Activated CD4-positive, alpha-beta T cell treated with anti-CD3 and anti-CD28 coated beads for 24 hours (primary cell): ENCODE data around the gene RINL.
"Not testable (repeated sequence)": the region's sequence is repeated elsewhere in the genome, so short reads cannot be mapped to it uniquely, and the experiment has no call there.

ENCODE experiments used
- DNase-seq, 2 donors: peaks; one replicate each; pipeline ENCODE4 v3.0.0-alpha.2; 2020; ENCODE audit warnings: low read depth in 2 of 2

RINL gene

DNA sequence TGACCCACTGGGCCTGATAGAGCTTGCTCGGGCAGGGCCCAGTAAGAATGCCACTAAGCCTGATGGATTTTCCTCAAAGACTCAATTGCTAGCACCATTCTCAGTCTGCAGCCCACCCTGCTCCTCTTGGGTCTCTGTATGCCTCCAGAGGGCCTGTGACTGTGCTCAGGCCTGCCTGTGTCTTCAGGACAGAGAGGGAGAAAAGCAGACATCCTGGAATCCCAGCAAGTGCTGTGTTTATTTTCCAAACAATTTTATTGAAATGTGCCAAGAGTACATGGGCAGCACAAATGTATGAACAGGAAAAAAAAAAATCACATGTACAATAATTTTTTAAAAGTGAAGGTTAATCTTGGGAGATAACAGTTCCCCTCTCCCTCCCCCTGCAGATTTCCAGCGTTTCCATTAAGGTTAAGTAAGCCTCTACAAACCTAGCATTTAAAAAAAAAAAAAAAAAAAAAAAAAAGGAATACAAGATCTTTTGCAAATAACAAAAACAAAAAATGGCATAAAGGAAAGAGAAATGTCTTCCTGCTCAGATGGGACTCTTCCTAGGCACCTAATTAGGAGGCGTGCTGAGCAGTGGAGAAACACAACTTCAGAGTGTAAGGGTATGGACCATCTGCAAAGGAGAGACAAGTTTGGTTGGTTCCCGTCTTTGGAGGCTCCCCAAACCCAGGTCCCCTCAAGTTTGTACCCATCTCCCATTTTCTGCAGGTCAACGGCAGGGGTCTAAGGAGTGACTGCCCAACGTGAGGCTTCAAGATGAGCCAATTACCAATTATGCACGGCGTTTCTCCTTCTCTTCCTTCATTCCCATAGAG, 41.7 kb downstream of the RINL start:
- DNase-seq: no peak

DNA sequence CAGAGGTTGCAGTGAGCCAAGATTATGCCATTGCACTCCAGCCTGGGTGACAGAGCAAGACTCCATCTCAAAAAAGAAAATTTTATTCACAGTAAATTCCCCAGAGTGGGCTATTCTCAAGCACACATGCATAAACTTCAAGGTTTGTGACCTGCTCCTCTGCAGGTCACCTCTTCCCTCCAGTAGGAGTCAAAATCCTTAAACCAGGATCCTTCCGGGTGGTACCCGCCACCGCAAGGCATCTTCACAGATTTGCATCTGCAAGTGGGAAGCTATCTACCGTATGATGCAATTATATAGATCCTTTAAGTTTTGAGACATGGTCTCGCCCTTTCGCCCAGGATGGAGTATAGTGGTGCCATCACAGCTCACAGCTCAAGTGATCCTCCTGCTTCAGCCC, 43.5 kb downstream of the RINL start:
- no peak for DNase-seq

DNA sequence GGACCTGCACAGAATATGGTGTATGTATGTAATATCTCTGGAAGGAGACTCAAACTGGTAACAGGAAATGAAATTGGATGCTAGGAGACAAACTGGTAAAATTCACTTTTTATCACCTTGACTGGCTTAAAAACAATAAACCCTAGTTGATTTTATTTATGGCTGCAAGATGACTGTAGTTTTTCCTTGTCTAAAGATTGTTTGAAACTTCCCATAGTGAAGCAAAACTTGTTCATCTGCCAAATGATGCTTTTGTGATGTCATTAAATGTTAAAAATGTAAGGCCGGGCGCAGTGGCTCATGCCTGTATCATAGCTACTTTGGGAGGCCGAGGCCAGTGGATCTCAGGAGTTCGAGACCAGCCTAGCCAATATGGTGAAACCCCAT, 44.0 kb downstream of the RINL start:
- DNase-seq: no peak

DNA sequence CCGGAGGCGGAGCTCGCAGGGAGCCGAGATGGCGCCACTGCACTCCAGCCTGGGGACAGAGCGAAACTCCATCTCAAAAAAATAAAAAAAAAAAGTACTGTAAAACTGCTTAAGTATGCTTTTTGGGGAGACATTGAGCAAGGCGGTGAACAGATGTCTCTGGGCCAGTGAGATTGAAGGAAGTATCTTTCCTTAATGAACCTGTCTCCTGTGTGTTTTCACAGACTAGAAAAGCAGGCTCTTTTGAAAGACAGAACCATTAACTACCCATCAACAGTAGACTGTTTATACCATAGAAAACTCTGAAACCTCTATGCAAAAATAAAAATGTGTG, 45.0 kb downstream of the RINL start:
- DNase-seq: no peak

DNA sequence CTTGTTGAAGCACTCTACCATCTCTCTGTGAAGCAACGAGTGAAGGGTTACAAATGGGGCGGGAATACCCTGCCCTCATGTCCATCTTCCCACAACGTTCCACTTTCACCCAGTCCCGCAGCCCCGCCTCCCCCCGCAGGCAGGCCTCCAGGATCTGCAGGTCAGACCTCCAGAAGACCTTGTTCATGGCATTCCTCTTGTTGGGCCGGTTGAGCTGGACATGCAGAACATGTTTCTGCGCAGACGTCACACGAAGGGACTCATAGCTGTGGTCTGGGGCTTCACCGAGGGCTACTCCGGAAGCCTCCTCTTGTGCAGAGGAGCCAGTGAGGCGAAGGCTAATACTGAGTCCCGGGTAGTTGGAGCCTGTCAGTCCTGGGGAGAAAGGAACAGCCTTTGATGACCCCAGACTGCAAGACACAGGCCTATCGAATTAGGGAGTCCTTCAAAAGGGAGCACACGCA, 46.9 kb downstream of the RINL start:
- DNase-seq: peak in 1 of 2 donors; percentile 22

DNA sequence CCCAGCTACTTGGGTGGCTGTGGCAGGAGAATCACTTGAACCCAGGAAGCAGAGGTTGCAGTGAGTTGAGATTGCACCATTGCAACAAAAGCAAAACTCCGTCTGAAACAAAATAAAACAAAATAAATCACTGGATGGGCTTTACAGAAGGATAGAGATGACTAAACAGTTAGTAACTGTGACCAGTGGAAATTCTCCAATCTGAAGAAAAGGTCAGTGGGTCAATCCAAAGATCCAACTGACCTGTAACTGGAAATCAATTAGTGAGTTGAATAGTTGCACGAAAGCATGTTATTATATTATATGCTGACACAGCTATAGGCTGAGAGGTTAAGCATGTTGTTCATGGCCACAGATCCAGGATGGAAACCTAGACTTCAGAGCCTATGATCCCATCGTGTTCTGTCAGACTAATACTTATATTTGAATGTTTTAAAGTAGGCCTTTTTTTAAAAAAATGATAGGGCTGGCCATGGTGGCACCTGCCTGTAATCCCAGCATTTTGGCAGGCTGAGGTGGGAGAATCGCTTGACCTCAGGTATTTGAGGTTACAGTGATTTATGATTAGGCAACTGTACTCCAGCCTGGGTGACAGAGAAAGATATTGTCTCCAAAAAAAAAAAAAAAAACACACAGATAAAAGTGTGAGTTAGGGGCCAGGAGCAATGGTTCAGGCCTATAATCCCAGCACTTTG, 47.9 kb downstream of the RINL start:
- DNase-seq: no peak

DNA sequence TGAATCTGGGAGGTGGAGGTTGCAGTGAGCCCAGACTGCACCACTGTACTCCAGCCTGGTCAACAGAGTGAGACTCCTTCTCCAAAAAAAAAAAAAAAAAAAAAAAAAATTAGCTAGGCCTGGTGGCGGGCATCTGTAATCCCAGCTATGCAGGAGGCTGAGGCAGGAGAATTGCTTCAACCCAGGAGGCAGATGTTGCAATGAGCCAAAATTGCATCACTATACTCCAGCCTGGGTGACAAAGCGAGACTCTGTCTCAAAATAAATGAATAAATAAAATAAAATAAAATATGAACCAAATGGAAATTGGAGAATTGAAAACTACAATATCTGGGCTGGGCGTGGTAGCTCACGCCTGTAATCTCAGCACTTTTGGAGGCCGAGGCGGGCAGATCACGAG, 48.9 kb downstream of the RINL start:
- not testable (repeated sequence) for DNase-seq

DNA sequence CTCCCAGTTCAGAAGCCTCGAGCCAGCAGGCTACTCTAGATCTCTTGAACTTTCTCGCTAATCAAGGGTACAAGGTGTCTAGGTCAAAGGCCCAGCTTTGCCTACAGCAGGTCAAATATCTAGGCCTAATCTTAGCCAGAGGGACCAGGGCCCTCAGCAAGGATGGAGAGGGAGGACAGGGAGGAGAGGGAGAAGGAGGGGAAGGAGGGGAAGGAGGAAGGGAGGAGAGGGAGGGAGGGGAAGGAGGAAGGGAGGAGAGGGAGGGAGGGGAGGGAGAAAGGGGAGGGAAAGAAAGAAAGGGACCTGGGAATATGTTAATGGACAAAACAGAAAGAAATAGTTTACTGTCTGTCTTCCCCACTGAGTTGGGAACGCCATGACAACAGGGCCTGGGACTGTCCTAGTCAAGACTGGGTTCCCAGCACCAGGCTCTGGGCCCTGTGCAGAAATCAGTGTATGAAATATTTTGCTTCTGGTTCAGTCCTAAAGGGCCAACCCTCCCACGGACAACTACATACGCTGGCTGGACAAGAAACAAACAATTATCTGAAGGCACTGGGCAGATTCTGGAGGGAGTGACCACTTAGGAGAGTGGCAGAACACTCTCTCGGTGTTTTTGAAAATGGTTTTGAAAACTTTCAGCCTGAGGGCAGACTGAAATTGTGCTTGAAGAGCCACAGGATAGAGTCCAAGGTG, 51.1 kb downstream of the RINL start:
- no peak for DNase-seq

DNA sequence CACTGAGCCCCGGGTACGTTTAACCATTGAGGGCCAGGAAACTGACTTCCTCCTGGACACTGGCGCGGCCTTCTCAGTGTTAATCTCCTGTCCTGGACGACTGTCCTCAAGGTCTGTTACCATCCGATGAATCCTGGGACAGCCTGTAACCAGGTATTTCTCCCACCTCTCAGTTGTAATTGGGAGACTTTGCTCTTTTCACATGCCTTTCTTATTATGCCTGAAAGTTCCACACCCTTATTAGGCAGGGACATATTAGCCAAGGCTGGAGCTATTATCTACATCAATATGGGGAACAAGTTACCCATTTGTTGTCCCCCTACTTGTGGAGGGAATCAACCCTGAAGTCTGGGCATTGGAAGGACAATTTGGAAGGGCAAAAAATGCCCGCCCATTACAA, 52.1 kb downstream of the RINL start:
- not testable (repeated sequence) for DNase-seq

DNA sequence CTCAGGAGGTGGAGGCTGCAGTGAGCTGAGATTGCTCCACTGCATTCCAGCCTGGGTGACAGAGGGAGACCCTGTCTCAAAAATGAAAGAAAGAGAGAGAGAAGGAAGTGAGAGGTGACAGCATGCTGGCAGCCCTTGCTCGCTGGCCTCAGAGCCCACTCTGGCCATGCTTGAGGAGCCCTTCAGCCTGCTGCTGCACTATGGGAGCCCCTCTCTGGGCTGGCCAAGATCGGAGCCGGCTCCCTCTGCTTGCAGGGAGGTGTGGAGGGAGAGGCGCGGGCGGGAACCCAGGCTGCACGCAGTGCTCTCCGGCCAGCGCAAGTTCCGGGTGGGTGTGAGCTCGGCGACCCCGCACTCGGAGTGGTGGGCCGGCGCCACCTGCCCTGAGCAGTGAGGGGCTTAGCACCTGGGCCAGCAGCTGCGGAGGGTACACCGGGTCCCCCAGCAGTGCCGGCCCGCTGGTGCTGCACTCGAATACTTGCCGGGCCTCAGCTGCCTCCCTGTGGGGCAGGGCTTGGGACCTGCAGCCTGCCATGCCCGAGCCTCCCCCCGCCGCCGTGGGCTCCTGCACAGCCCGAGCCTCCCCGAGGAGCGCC, 56.7 kb downstream of the RINL start:
- not testable (repeated sequence) for DNase-seq

DNA sequence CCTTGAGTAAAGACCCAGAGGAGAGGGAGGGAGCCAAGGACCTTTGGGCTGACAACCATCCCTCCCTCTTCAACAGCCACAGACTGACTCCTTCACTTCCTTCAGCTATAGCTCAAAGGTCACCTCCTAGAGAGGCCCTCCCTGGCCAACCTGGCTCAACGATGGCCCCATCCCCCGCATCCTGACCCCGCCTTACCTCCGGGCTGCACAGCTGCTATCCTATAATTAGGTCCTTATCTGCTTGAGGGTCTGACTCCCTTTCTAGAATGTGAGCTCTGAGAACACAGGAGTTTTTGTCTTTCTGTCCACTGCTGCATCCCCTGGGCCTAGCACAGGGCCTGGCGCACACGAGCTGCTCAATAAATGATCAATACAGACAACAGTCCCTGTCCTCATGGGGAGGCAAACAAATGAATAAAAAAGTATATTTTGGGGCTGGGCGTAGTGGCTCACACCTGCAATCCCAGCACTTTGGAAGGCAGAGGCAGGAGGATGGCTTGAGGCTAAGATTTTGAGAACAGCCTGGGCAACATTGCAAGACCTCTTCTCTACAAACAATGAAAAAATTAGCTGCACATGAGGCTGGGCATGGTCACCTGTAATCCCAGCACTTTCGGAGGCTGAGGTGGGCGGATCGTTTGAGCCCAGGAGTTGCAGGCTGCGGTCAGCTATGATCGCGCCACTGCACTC, 58.7 kb downstream of the RINL start:
- DNase-seq: no peak
